GM10847 (cell line): Measurements from ENCODE around the gene DNAH12.

ENCODE experiments used
- POLR2A ChIP-seq: IDR thresholded peaks from 2 replicates; pipeline ENCODE4 v1.6.1; 2011; ENCODE audit not compliant: insufficient read length; ENCODE audit errors: extremely low read depth

The DNAH12 gene, protein sequence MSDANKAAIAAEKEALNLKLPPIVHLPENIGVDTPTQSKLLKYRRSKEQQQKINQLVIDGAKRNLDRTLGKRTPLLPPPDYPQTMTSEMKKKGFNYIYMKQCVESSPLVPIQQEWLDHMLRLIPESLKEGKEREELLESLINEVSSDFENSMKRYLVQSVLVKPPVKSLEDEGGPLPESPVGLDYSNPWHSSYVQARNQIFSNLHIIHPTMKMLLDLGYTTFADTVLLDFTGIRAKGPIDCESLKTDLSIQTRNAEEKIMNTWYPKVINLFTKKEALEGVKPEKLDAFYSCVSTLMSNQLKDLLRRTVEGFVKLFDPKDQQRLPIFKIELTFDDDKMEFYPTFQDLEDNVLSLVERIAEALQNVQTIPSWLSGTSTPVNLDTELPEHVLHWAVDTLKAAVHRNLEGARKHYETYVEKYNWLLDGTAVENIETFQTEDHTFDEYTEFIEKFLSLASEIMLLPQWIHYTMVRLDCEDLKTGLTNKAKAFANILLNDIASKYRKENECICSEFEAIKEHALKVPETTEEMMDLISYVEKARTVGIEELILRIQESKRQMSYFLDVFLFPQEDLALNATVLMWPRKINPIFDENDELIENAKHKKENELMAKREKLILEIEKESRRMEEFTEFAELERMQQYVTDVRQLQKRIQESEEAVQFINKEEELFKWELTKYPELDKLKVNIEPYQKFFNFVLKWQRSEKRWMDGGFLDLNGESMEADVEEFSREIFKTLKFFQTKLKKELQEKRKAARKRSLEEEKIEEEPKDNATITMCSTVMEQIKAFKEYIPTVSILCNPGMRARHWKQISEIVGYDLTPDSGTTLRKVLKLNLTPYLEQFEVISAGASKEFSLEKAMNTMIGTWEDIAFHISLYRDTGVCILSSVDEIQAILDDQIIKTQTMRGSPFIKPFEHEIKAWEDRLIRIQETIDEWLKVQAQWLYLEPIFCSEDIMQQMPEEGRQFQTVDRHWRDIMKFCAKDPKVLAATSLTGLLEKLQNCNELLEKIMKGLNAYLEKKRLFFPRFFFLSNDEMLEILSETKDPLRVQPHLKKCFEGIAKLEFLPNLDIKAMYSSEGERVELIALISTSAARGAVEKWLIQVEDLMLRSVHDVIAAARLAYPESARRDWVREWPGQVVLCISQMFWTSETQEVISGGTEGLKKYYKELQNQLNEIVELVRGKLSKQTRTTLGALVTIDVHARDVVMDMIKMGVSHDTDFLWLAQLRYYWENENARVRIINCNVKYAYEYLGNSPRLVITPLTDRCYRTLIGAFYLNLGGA (N-terminal part only)

DNA sequence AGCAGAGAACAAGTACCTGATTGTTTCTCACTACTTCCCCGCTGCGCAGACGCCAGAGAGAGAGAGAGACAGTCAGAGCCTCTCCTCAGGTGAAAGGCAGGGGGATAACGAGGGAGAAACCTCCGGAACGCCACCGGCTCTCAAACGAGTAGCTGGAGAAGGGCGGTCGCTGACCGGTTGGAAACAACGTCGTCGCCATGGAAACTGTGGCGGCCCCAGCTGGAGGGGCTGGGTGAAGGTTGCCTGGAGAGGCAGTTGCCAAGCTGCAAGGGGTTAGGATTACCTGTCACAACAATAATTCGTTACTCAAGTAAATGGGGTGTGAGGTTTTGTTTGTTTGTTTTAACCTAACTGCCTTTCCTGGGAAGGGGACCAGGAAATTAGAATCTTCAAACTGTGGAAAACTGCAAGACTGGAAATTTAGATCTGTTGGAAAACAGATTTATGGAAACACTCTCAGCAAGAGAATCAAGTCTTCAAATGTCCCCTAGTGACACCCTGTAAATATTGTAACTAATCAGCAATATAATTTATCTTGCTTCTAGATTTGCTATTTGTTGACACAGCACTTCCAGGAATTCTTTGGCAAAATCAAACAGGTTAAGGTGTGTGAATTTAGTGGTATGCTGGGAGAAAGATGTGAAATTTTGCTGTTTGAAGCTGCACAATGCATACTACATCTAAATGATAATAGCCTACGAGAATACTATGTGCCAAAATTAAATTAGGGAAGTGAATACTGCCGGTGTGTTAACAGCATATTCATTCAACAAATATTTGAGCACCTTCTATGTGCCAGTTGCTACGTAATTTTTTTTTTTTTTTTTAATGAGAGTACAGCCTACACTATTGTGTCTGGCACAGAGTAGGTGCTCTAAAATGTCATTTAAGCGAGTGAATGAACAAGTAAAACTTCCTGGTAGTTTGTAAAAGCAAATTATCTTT lies at the start of gene DNAH12:
DNAH12 (minus strand) TSS at position 164 of the 945 bp plus-strand sequence. CDS start 1,474 bp downstream, outside the sequence.
- TF ChIP-seq POLR2A = no peak

DNA sequence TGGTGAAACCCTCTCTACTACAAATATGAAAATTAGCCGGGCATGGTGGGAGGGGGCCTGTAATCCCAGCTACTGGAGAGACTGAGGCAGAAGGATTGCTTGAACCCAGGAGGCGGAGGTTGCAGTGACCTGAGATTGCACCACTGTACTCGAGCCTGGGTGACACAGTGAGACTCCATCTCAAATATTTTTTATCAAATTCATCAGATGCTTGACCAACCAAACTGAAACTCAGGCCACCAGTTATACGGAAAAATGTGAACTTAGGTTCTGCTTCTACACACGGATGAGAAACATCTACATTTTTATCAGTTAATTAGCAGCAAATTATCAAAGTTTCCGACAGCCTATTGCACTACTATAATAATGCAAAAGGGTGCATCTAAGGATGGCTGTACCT lies 48.2 kb upstream of the DNAH12 start:
- TF ChIP-seq POLR2A = no peak

DNA sequence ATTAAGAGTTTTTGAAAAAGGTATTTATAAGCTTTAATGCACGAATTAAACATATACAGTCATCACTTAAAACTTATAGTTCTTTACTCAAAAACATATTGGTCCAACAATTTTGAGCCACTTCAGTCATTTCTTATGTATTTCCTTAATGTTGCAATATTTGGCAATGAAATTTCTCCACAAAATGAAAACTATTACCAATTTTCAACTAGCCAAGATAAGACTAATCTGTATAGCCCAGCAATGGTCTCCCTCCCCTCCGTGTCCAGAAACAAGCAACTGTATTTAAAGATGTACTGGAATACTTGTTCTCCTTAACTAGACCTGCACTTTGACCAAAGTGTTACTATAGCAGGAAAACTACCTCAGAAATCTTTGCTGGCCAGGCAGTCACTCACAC lies 43.8 kb upstream of the DNAH12 start:
- TF ChIP-seq POLR2A = no peak

DNA sequence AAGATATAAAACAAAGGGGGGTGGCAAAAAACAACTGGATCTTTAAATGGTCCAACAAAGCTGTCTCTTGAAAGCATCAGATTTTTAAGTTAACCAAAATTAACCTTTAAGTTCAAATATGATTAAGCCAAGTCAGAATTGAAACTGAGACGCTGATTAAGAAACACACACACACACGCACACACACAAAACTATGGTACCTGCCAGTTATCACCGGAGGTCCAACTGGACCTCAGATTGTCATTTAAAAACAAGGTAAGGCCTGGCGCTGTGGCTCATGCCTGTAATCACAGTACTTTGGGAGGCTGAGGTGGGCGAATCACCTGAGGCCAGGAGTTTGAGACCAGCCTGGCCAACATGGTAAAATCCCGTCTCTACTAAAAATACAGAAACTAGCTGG lies 42.6 kb upstream of the DNAH12 start:
- TF ChIP-seq POLR2A = no peak

DNA sequence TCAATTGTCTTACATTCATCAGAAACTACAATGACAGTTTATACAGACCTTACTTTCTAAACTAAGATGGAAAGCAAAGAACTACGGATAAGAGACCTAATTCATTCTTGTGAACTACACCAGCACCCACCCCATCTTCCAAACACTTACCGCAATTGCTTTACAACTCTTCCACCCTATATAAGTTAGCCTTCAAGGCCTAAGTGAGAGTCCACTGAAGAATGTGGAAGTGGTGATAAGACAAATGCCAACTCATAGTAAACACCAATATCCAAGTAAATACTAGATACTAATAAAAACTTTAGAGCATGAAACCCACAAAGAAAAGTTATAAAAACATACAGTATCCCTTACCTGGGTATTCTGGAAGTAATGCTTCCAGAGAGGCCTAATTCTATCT lies 39.4 kb upstream of the DNAH12 start:
- no peak for TF ChIP-seq POLR2A

DNA sequence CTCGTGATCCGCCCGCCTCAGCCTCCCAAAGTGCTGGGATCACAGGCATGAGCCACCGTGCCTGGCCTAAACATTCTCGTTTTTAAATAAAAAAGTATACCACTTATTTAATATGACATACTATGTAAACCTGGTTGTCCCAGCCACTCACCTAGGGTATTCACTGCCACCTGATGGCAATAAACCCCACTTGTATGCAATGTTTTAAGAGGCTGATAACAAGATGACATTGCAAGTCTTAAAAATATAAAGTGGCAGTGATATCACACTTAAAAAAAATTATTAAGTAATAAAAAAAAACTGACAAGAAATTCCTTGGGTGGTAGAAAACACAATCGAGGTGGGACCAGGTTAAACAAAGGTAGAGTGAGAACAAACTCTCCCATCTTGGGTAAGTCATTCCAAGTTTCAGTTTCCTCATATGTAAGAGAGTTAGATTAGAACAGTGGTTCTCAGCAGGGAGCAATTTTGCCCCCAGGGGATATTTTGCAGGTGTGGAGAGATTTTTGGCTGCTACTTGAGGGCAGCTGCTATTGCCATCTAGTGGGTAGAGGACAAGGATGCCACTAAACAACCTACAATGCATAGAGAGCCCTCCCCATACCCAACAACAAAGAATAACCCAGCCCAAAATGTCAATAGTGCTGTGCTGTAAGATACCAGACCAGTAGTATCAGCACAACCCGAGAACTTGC lies 38.5 kb upstream of the DNAH12 start:
- no peak for TF ChIP-seq POLR2A

DNA sequence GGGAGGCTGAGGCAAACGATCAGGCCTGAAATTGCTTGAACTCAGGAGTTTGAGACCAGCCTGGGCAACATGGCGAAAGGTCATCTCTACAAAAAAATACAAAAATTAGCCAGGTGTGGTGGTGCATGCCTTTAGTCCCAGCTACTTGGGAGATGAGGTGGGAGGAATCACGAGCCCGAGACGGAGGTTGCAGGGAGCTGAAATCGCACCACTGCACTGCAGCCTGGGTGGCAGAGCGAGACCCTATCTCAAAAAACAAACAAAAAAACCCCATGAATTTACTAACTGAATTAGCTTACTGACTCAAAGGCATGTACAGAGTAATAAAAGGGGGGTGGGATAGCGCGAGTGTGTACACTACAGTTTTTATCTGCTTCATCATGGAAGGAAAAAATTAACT lies 33.7 kb upstream of the DNAH12 start:
- no peak for TF ChIP-seq POLR2A

DNA sequence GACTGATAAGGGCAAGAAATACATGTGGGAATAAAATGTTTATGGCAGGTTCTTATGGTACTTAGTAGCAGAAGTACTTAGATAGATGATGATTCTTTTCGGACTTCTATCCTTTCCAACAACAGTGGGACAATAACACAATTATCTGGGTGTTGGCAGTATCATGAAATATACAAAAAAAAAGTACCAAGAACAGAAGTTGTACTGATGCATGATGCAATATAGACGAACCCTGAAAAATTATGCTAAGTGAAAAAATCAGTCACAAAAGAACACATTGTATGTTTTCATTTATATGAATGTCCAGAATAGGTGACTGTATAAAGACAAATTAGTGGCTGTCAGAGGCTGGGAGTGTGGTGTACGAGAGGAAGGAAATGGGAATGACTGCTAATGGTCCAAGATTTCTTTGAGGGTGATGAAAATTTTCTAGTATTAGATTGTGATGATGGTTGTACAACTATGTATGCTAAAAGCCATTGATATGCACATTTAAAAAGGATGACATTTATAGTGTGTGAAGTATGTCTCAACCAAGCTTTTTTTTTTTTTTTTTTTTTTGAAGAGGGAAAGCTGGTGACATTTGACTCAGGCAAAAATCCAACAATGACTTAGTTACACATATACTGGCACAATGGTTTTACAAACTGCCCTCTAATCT lies 32.0 kb upstream of the DNAH12 start:
- no peak for TF ChIP-seq POLR2A

DNA sequence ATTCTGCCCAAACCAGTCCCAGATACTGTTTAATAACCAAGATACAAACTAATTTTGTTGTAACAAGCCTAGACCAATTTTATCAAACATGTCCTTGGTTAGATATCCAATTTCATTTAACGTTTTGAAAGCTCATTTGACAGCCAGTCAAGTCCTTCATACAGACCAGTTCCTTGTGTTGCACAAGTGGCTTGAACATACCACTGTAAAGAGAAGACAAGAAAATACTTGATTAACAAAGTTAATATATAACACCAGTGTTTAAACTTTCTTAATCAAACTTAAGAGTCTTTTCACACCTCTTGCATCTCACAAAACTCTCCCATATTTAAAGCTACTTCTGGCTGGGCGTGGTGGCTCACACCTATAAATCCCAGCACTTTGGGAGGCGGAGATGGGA lies 28.0 kb upstream of the DNAH12 start:
- no peak for TF ChIP-seq POLR2A

DNA sequence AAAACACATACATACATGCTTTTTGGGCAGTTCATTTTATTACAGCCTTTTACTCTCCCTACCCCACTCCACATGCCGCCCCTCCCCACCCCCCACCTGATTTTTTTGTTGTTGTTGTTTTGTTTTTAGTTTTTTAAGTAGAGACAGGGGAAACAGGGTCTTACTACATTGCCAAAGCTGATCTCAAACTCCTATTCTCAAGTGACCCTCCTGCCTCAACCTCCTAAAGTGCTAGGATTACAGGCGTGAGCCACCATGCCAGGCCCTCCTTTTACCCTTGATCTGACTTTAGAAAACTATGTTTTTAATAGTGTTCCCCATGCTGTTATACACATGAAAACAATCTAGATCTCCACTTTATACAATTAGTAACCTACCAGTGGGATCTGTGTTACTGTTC lies 26.7 kb upstream of the DNAH12 start:
- no peak for TF ChIP-seq POLR2A

DNA sequence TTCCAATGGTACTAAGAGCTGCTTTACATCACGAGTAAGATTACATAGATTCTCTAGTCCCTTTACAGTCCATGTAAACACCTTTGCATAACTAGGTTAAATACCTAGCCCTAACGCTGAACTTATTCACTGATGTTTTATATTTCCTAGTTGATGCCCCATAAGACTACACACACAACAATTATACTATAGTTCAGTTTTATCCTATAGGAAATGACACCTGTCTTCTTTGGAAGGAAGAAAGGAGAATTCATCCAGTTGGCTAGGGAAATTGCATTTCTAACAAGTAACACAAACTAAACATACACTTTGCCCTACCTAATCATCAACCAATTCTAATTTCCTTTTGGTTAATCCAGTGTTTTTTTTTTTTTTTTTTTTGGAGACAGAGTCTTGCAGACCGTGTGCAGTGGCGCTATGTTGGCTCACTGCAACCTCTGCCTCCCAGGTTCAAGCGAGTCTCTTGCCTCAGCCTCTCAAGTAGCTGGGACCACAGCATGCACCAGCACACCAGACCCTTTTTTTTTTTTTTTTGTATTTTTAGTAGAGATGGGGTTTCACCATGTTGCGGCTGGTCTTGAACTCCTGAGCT lies 25.8 kb upstream of the DNAH12 start:
- TF ChIP-seq POLR2A = no peak

DNA sequence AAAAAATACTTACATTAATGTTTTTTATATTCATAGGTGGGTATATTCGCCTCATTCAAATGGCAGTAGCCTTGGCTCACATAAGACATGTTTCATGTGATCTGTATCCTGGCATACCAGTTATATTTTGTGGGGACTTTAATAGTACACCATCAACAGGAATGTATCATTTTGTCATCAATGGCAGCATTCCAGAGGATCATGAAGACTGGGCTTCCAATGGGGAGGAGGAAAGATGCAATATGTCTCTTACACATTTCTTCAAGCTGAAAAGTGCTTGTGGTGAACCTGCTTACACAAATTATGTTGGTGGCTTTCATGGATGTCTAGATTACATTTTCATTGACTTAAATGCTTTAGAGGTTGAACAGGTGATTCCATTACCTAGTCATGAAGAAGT lies 15.4 kb upstream of the DNAH12 start:
- no peak for TF ChIP-seq POLR2A

DNA sequence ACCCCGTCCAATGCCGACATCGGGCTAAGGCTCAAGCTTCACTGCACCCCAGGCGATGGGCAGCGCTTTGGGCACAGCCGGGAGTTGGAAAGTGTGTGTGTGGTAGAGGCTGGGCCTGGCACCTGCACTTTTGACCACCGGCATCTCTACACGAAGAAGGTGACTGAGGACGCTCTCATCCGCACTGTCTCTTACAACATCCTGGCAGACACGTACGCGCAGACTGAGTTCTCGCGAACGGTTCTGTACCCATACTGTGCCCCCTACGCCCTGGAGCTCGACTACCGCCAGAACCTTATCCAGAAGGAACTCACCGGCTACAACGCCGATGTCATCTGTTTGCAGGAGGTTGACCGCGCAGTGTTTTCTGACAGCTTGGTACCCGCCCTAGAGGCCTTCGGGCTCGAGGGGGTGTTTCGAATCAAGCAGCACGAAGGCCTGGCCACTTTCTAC lies 13.0 kb upstream of the DNAH12 start:
- no peak for TF ChIP-seq POLR2A
